Brain pericyte (primary cell): ENCODE data around the gene GAL3ST3.
"Not testable (repeated sequence)": the region's sequence is repeated elsewhere in the genome, so short reads cannot be mapped to it uniquely, and the experiment has no call there.

Experiments
- DNase-seq: peaks from one replicate; pipeline ENCODE4 v3.0.0-alpha.2; 2012; ENCODE audit warnings: low read depth, low spot score

GAL3ST3 gene

DNA sequence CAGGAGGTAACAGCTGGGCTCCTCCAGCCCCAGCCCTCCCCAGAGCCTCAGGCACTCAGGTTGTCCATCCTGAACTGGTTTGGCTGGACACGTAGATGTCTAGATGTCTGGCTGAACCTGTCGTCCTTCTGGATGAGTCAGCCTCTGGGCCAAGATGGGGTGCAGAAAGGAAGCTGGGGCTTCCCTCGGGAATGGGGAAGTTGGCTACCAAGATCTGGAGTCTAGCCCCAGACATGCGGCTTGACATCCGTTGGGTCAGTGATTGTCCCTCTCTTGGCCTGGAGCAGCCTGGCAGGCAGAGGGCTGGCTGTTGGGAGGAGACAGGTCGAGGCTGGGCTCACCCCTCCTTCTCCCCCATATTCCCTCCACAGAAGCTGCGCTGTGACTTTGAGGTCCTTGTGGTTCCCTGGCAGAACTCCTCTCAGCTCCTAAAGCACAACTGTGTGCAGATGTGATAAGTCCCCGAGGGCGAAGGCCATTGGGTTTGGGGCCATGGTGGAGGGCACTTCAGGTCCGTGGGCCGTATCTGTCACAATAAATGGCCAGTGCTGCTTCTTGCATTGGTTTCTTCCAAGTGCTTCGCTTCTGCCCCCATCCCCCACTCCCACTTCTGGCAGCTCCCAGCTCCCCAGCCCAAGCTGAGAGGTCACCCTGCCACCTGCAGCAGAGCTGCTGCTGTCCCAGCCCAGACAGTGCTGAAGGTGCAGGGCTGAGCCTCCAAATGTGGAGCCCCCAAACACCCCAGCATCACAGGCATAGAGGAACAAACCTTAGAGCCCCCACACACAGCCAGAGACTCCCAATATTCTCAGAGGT is 35.8 kb downstream of the GAL3ST3 start:
- no peak for DNase-seq

DNA sequence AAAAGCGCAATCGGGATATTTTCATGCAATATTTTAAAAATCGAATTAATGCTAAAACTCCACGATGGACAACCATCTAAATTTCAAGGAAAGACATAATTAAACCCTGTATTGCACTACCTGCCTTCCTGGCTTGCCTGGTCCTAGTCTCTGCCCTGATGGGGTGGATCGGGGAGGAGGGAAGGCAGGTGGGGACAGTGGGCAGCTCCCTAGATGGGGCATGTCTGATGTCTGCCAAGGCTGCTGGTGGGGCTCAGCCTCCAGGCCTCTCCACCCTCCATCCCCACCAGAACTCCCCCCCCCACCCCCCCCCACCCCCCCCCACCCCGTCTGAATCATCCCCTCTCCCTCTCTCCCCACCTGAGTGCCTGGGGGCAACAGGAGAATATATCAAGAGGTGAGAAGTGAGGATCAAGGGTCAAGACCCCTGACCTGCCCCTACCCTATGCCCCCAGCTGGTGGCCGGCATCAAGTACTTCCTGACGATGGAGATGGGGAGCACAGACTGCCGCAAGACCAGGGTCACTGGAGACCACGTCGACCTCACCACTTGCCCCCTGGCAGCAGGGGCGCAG is 36.5 kb downstream of the GAL3ST3 start:
- no peak for DNase-seq

DNA sequence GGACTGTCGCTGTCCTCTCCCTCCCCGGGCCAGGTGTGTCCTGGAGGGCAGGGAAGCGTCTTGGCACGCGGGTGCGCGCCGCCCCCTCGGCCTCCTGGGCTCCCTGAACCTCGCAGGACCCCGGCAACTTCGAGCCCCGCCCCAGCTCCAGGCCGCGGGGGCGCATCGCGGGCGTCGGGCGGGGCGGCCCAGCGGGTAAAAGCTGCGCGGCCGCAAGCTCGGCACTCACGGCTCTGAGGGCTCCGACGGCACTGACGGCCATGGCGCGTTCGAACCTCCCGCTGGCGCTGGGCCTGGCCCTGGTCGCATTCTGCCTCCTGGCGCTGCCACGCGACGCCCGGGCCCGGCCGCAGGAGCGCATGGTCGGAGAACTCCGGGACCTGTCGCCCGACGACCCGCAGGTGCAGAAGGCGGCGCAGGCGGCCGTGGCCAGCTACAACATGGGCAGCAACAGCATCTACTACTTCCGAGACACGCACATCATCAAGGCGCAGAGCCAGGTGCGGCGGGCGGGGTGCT is 37.1 kb downstream of the GAL3ST3 start, which contains the start of gene CST6:
Gene CST6 (plus strand): TSS at position 224 of the 519 bp plus-strand sequence. CDS start 37 bp downstream, at position 261.
- no peak for DNase-seq

DNA sequence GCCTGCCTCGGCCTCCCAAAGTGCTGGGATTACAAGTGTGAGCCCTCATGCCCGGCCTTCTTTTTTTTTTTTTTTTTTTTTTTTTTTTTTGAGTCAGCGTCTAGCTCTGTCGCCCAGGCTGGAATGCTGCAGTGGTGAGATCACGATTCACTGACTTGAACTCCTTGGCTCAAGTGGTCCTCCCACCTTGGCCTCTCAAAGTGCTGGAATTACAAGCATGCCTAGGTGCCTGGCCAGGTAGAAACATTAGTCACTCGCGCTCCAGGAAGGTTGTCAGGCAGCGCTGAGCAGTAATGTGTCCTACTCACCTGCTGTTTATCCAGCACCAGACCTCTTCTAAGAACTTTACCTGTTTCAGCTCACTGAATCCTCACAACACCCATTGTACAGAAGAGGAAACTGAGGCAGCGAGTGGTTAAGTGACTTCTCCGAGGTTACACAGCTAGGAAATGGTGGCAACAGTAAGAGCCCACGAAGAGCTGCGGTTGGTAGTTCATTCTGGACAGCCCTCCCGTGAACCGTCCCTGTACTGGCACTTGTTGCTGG is 37.6 kb downstream of the GAL3ST3 start:
- no peak for DNase-seq

DNA sequence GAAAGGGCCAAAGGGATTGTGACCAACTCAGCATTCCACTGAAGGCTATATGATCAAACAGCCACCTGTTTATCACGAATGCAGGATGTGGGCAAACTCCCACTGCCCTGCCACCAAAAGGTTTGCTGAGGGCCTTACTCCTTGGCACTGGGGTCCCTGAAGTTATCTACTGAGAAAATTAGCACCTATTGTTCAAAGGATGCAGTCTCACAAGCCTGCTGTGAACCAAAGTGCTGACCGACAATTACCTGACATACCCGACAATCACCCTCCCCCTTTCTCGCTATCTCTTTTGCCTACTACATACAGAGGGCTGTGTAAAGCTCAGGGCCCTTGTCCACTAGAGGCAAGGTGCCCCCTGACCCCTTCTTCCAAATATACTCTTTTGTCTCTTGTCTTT is 38.9 kb downstream of the GAL3ST3 start:
- not testable (repeated sequence) for DNase-seq

DNA sequence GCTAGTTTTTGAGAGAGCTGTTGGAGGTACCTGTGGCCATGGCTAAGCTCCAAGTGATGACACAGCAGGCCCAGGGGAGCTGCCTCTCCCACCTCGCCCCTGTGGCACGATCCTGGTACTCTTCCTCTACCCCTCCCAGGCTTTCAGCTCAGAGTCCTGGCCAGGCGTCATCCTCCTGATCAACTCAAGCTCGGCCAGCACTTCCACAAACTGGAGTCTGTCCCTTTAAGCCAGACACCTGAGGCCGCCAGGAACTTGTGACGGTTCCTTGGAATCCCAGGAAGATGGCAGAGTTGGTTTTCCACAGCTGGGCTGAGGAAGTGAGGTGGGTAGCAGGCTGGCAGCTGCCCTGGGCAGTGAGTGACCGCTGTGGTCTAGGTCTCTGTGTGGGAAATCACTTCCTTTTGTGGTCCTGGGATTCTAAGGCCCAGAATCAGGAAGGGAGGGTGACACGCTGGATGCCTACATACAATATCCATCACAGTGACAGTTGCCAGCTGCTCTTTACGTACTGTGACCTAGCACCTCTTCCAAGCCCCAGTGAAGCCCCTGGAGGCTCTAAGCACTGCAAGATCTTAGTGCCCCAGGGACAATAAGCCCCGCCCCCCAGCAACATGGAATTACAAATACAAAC is 40.4 kb downstream of the GAL3ST3 start:
- DNase-seq = no peak

DNA sequence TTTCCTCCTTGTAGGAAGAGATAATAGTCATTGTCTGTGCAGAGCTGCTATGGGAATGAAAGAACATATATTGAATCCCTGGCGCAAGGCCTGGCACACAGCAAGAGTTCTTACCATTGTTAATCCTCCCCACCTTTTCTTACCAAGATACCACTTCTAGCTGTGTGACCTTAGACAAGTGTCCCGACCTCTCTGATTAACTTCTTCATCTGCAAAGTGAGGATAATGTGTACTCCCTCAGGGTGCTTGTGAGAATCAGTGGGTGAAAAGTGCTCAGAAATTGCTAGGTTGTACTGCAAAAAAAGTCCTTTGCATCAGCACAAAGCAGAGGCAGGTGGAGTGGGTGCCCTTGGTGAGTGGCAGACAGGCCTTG is 40.9 kb downstream of the GAL3ST3 start:
- DNase-seq = no peak

DNA sequence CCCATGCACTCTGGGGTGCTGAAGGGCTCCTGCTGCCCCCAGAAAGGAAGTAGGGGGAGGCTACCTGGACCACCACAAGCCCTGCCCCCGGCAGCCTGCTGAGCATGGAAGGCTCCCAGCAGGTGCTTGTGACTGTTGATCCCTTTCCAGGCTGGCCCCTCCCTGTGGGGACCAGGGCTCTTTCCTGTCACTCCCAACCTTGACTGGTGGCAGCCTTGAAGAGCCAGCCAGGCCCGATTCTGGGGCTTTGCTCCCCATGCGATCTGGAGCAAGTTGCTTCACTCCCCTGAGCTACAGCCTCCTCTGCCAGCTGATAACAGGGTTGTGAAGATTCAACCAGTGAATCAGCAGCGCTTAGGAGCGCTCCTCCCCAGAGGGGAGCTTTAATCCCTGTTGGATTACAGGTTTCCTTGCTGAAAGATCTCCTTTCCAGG is 41.7 kb downstream of the GAL3ST3 start:
- DNase-seq = no peak

DNA sequence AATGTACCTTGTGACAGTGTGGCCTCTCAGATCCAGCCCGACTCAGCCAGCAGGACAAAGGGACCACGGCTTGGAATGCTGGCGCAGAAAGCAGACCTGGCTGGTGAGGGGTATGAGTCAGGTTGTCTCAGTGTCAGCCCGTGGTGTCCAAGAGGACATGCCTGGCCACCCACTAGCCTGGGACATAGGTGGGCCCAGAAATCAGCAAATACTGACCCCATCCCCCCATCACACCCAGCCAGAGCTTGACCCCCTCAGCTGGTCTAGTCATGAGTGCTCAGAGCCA is 42.1 kb downstream of the GAL3ST3 start:
- no peak for DNase-seq

DNA sequence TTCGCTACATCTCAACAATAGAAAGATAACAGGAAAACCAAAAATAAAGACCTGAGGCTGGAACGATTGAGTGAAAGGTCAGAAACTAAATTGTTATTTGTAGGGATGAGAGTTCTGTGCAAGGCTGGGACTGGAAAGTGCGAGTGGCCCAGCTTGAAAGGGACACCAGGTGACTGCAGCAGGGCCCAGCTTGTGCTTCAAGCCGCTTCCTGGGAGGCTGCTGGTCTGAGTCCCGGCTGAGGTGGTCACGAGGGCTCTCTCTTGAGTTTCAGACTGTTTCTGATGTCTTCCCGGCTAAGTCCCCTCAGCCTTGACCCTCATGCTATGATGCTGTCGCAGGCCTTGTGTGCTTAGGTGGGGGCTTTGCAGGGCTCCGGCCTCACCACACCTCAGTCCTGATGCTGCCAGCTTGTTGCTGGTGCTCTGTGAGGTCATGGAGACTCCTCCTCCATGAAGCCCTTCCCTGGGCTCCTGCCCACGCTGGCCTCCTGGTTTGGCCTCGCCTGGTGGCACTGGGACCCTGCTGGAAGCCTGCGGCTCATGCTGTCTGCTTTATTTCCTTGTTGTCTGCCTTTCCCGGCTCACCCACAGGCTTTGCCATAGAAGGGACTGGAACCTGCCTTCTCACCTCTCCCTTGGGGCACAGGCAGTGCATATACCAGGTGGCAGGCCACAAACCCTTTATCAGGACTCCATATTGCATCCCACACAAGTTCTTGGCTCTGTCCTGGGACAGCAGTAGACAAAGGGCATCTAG is 42.6 kb downstream of the GAL3ST3 start:
- no peak for DNase-seq

DNA sequence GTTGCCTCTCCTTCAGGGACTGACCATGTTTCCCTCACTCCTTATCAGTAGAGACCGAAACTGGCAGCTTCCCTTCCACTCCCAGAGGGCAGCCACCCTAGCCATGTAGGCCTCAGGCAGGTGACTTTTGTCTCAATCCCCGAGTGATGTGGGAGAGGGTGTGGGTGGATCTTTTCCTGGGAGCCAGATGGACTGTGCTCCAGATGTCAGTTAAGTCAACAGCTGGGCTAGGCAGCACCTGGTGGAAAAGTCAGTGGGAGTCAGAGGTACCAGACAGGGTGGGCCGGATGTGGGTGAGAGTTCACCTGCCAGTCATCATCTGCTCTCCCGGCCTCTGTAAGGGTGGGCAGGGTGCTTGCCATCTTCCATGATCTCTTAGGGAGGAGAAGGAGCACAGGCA is 44.8 kb downstream of the GAL3ST3 start:
- no peak for DNase-seq

DNA sequence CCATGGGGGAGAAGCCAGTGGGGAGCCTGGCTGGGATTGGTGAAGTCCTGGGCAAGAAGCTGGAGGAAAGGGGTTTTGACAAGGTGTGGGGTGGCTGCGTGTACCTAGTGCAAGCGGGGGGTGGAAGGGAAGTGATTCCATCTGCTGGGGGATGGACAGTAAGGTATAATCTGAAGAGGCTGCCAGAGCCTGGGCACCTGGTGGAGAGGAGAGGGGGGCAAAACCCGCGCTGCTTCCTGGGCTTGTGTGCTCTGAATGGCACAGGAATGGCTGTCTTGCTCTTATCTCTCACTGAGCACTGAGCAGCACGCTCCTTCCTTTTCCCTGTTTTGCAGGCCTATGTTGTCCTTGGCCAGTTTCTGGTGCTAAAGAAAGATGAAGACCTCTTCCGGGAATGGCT is 45.7 kb downstream of the GAL3ST3 start:
- DNase-seq = no peak

DNA sequence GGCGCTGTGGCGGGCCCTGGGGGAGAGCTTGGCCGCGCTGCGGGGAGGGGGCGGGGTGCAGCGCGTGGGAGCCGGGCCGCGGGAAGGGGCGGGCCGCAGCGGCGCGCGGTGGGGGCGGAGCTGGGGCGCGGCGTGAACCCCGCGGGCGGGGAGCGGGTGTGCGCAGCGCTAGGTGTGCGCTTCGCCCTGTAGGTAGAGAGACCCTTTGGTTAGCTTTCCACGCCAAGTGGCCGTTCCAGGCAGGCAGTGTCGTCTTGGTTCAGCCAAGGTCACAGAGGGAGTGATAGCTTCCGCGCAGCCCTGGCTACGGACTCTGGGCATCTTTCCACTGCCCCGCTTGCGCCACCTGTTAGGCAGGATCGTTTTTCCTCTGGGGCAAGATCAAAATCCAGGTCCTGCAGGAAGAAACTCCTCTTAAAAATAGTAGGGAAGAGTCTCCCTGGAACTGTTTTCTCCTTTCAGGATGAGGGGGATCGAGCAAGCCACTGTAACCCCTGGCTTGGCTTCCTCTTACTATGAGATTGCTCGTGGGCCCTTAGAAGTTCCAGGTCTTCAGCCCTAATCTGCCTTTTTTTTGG is 46.2 kb downstream of the GAL3ST3 start:
- DNase-seq = no peak

DNA sequence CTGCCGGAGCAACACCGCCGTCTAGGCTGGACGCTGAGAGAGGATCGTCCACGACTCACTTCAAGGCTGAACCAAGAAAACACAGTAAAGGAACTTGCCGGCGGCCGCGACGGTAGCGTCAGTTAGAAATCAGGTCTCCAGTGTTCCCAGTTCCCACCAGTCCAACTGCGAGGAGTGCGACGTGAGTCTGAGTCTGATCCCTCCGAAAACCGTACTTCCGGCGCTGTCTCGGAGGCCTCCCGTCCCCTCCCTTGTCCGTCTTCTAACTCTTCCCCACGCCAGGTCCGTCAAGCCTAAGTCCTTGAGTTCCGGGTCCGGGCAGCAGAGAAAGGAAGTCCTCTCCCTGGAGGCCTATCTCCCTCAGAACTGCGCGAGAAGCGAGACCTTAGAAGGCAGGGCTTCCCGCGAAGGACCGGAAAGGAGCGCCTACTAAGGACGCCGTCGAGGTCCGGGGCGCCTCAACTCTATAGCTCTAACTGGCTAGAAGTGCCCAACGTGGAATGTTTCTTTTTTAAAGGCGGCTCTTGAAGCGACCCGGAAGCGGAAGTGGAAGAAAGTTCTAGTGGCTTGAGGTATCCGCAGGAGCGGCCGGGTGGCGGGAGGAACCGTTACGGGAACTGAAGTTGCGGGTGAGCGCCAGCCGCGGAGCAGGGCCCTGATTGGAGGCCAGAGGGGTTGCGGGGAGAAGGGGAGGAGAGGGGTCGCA is 46.9 kb downstream of the GAL3ST3 start, which contains the start of the genes BANF1 and EIF1AD:
Gene BANF1 (plus strand): TSS at position 562 of the 706 bp plus-strand sequence. CDS start 748 bp downstream, outside the sequence.
Gene EIF1AD (minus strand): TSS at position 216 of the 706 bp plus-strand sequence. CDS start 1,768 bp downstream, outside the sequence.
- peak; percentile 96 for DNase-seq

DNA sequence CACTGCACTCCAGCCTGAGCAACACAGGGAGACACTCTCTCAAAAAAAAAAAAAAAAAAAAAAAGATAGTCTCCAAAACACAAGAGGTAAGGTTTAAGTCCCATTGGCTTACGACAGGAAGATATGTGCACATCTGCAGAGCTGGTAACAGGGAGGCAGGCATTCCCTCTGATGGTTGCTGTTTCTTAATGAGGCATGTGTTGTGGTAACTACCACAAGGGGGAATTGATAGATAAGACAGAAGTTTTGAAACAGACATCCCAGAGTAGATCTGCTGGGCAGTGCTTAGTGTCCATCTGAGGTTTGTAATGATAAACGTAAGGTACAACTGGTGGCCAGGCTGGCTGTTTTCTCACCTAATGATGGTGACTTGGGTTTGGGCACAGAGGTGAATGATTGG is 51.7 kb downstream of the GAL3ST3 start:
- no peak for DNase-seq

DNA sequence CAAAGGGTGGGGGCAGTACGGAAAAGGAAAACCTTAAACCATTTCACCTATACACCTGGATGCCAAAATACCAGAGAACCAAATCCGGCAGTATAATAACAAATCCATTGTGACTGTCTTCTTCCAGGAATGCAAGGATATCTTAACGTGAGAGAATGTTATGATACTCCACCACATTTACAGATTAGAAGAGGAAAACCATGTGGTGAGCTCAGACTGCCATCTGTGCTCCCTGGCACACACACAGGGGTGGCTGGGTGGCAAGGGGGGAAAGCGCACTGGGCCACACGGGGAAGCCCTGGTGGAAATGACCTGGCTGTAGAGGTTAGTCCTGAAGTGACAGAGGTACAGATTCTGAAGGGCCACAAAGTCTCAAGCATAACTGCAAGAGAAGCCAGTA is 56.9 kb downstream of the GAL3ST3 start:
- no peak for DNase-seq
